RWPE2 (cell line): Measurements from ENCODE around the gene RER1.

Experiments
- ATAC-seq: fragments of 200-7000 bp; cut with Tn5 transposase; 3 replicates; pipeline ENCODE4 v1.9.1; 2021; ENCODE audit warnings: low read depth
- DNase-seq: peaks from one replicate; pipeline ENCODE4 v3.0.0-alpha.2; 2020; ENCODE audit warnings: low spot score
- H3K27ac ChIP-seq: fragments of 450-650 bp; 2 replicates; pipeline ENCODE4 v1.5.1; 2017; ENCODE audit warnings: mild to moderate bottlenecking; ENCODE audit not compliant: poor library complexity, severe bottlenecking
- H3K27me3 ChIP-seq: fragments of 250-450 bp; sonication (Bioruptor Pico); 2 replicates; pipeline ENCODE4 v1.5.1; 2021; ENCODE audit warnings: mild to moderate bottlenecking, moderate library complexity; ENCODE audit not compliant: insufficient read depth, poor library complexity, severe bottlenecking
- H3K36me3 ChIP-seq: fragments of 250-450 bp; sonication (Bioruptor Pico); 2 replicates; pipeline ENCODE4 v1.5.1; 2020; ENCODE audit warnings: low read depth, mild to moderate bottlenecking, moderate library complexity
- H3K4me1 ChIP-seq: fragments of 250-450 bp; sonication (Bioruptor Pico); 2 replicates; pipeline ENCODE4 v1.5.1; 2021; ENCODE audit warnings: mild to moderate bottlenecking, moderate library complexity; ENCODE audit not compliant: insufficient read depth, poor library complexity, severe bottlenecking
- H3K4me3 ChIP-seq: fragments of 250-450 bp; sonication (Bioruptor Pico); 2 replicates; pipeline ENCODE4 v1.5.1; 2021; ENCODE audit warnings: mild to moderate bottlenecking, moderate library complexity; ENCODE audit not compliant: severe bottlenecking
- H3K9me3 ChIP-seq: fragments of 250-450 bp; sonication (Bioruptor Pico); 2 replicates; pipeline ENCODE4 v1.5.1; 2021; ENCODE audit warnings: mild to moderate bottlenecking, moderate library complexity; ENCODE audit not compliant: severe bottlenecking
- CTCF ChIP-seq: fragments of 450-650 bp; IDR thresholded peaks from one replicate; pipeline ENCODE4 v1.5.1; 2017; ENCODE audit warnings: mild to moderate bottlenecking, moderate library complexity; ENCODE audit not compliant: poor library complexity, severe bottlenecking

The RER1 gene

GRCh38 chr1:2418791-2419320 lies 27.2 kb downstream of the RER1 start:
- Histone ChIP-seq H3K4me3 (no peak overlapping the region), H3K27me3 (no peaks in the 10 kb centered on the region), H3K9me3 (peaks cover 5% of the 10 kb centered on the region), H3K36me3 (no peaks in the 10 kb centered on the region), H3K4me1 (peaks cover 19% of the 10 kb centered on the region), H3K27ac (no peak overlapping the region)
- ATAC-seq: no peak
- no peak for DNase-seq
- TF ChIP-seq CTCF: no peak

- ATAC-seq (no peak), DNase-seq (no peak)
- Histone ChIP-seq H3K4me3 (no peak overlapping the region), H3K27me3 (no peaks in the 10 kb centered on the region), H3K36me3 (no peaks in the 10 kb centered on the region), H3K27ac (no peak overlapping the region), H3K4me1 (peaks cover 14% of the 10 kb centered on the region), H3K9me3 (peaks cover 5% of the 10 kb centered on the region)
- TF ChIP-seq CTCF: no peak
These were observed 27.8 kb downstream of the RER1 start for GRCh38 chr1:2419416-2419815.

GRCh38 chr1:2422523-2422922 lies 30.9 kb downstream of the RER1 start:
- H3K9me3 ChIP-seq: peaks cover 5% of the 10 kb centered on the region
- no peak for ATAC-seq
- H3K4me3 ChIP-seq: no peak overlapping the region
- no peaks in the 10 kb centered on the region for H3K27me3 ChIP-seq
- DNase-seq: no peak
- H3K4me1 ChIP-seq: peaks cover 4% of the 10 kb centered on the region
- no peak overlapping the region for H3K27ac ChIP-seq
- no peak for TF ChIP-seq CTCF
- H3K36me3 ChIP-seq: no peaks in the 10 kb centered on the region

- ATAC-seq: no peak
- TF ChIP-seq CTCF: no peak
- Histone ChIP-seq H3K4me3 (no peak overlapping the region), H3K4me1 (peaks cover 24% of the 10 kb centered on the region), H3K9me3 (peaks cover 5% of the 10 kb centered on the region), H3K27me3 (no peaks in the 10 kb centered on the region), H3K36me3 (peaks cover 10% of the 10 kb centered on the region), H3K27ac (no peak overlapping the region)
- no peak for DNase-seq
These were observed 34.3 kb downstream of the RER1 start for GRCh38 chr1:2425892-2426291.

- no peak overlapping the region for H3K27ac ChIP-seq
These were observed 34.9 kb downstream of the RER1 start for GRCh38 chr1:2426540-2426939.

More at GRCh38 chr1:2426540-2426939, 34.9 kb downstream of the RER1 start:
- H3K4me1 ChIP-seq: peaks cover 24% of the 10 kb centered on the region
- H3K9me3 ChIP-seq: peaks cover 5% of the 10 kb centered on the region
- H3K4me3 ChIP-seq: no peak overlapping the region
- DNase-seq (no peak), ATAC-seq (no peak)
- no peaks in the 10 kb centered on the region for H3K27me3 ChIP-seq
- TF ChIP-seq CTCF: no peak
- peaks cover 17% of the 10 kb centered on the region for H3K36me3 ChIP-seq
